ENCODE measurements around the gene RNF175.

GRCh38 chr4:153798420-153798819 is 38.6 kb upstream of the RNF175 start:
- no peak for TF ChIP-seq CTCF (conservative IDR thresholded peaks at IDR 0.05)
- TF ChIP-seq ZFX (IDR thresholded peaks at IDR 0.05) = no peak

All from C4-2B (cell line).